GM23338 (cell line): ENCODE data around the gene ZCCHC18. TPM values are rescaled to one million over a fixed set of nuclear protein-coding genes. Genes with fewer than 3 reads are reported as not detected.

ENCODE experiments used
- ATAC-seq: fragments of 200-7000 bp; cut with Tn5 transposase; 3 replicates; pipeline ENCODE4 v1.9.1; 2020
- DNase-seq: peaks from one replicate; pipeline ENCODE4 v3.0.0-alpha.2; 2015; ENCODE audit warnings: low spot score
- H2AFZ ChIP-seq: fragments of 200-600 bp; sonication (generic); 2 replicates; pipeline ENCODE4 v1.8.0; 2016; ENCODE audit warnings: antibody characterized with exemption, mild to moderate bottlenecking, moderate library complexity
- H3F3A ChIP-seq: fragments of 200-600 bp; sonication (generic); replicated peaks from 2 replicates; pipeline ENCODE4 v1.8.0; 2017; ENCODE audit warnings: antibody characterized with exemption, mixed run types, low read depth
- H3K27ac ChIP-seq: fragments of 200-600 bp; sonication (generic); 2 replicates; pipeline ENCODE4 v1.6.1; 2016; ENCODE audit warnings: low read depth
- H3K27me3 ChIP-seq: fragments of 200-600 bp; sonication (generic); 2 replicates; pipeline ENCODE4 v1.8.0; 2016; ENCODE audit warnings: mild to moderate bottlenecking, mixed run types, moderate library complexity; ENCODE audit not compliant: insufficient read depth
- H3K36me3 ChIP-seq: fragments of 200-600 bp; sonication (generic); 2 replicates; pipeline ENCODE4 v1.8.0; 2016; ENCODE audit warnings: mild to moderate bottlenecking; ENCODE audit not compliant: insufficient read depth
- H3K4me1 ChIP-seq: fragments of 200-600 bp; sonication (generic); 2 replicates; pipeline ENCODE4 v1.8.0; 2016; ENCODE audit warnings: mild to moderate bottlenecking, moderate library complexity; ENCODE audit not compliant: insufficient read depth
- H3K4me2 ChIP-seq: fragments of 200-600 bp; sonication (generic); 2 replicates; pipeline ENCODE4 v1.7.1; 2017; ENCODE audit warnings: mixed run types
- H3K4me3 ChIP-seq: fragments of 200-600 bp; sonication (generic); 2 replicates; pipeline ENCODE4 v1.6.1; 2016; ENCODE audit warnings: mixed run types
- H3K79me2 ChIP-seq: fragments of 200-600 bp; sonication (generic); replicated peaks from 2 replicates; pipeline ENCODE4 v1.8.0; 2017; ENCODE audit warnings: mild to moderate bottlenecking; ENCODE audit not compliant: insufficient read depth
- H3K9me2 ChIP-seq: fragments of 200-600 bp; sonication (generic); 2 replicates; pipeline ENCODE4 v1.8.0; 2017; ENCODE audit not compliant: insufficient read depth
- H4K20me1 ChIP-seq: fragments of 200-600 bp; sonication (generic); replicated peaks from 2 replicates; pipeline ENCODE4 v1.8.0; 2017; ENCODE audit warnings: mild to moderate bottlenecking; ENCODE audit not compliant: insufficient read depth
- H3K27ac Mint-ChIP-seq: 2 replicates; pipeline ENCODE4 v1.8.0; 2020; ENCODE audit warnings: inconsistent platforms, mild to moderate bottlenecking, moderate library complexity, mixed read lengths
- H3K27me3 Mint-ChIP-seq: 3 replicates; pipeline ENCODE4 v1.8.0; 2022; ENCODE audit warnings: low read depth, mild to moderate bottlenecking, moderate library complexity, mixed read lengths, inconsistent platforms; ENCODE audit not compliant: insufficient read depth, poor library complexity
- H3K36me3 Mint-ChIP-seq: 3 replicates; pipeline ENCODE4 v1.8.0; 2021; ENCODE audit warnings: low read depth, mild to moderate bottlenecking, inconsistent platforms, moderate library complexity, mixed read lengths
- H3K4me1 Mint-ChIP-seq: 3 replicates; pipeline ENCODE4 v1.8.0; 2020; ENCODE audit warnings: mild to moderate bottlenecking, inconsistent platforms, mixed read lengths
- H3K4me3 Mint-ChIP-seq: 3 replicates; pipeline ENCODE4 v1.8.0; 2021; ENCODE audit warnings: moderate library complexity, mild to moderate bottlenecking, inconsistent platforms, mixed read lengths
- H3K9me3 Mint-ChIP-seq: 3 replicates; pipeline ENCODE4 v1.8.0; 2020; ENCODE audit warnings: moderate library complexity, mild to moderate bottlenecking, inconsistent platforms, mixed read lengths
- CREB1 ChIP-seq: fragments of 250-450 bp; sonication (Bioruptor Pico); IDR thresholded peaks from 2 replicates; pipeline ENCODE4 v1.5.0; 2020; ENCODE audit warnings: low read depth, mild to moderate bottlenecking, moderate library complexity
- CTCF ChIP-seq, 2 experiments: fragments of 200-600 bp in 1 of 2; sonication (generic) in 1 of 2; conservative IDR thresholded peaks; 2 replicates each; pipeline versions ENCODE4 v1.5.1 to v1.6.1; 2016 to 2017; ENCODE audit warnings: antibody characterized with exemption in 2 of 2, low read depth in 2 of 2, mild to moderate bottlenecking in 2 of 2, moderate library complexity in 1 of 2
- ETS1 ChIP-seq: IDR thresholded peaks from 2 replicates; pipeline ENCODE4 v1.6.1; 2016; ENCODE audit warnings: antibody characterized with exemption
- EZH2 ChIP-seq: fragments of 200-600 bp; sonication (generic); IDR thresholded peaks from one replicate; pipeline ENCODE4 v1.8.0; 2017; ENCODE audit warnings: antibody characterized with exemption, mild to moderate bottlenecking, low read depth; ENCODE audit not compliant: unreplicated experiment
- EZH2phosphoT487 ChIP-seq: fragments of 200-600 bp; sonication (generic); IDR thresholded peaks from one replicate; pipeline ENCODE4 v1.8.1; 2018; ENCODE audit warnings: antibody characterized with exemption; ENCODE audit not compliant: unreplicated experiment
- JUNB ChIP-seq: IDR thresholded peaks from one replicate; pipeline ENCODE4 v1.6.1; 2016; ENCODE audit warnings: antibody characterized with exemption; ENCODE audit not compliant: unreplicated experiment
- NANOG ChIP-seq: IDR thresholded peaks from 2 replicates; pipeline ENCODE4 v1.6.1; 2016; ENCODE audit warnings: antibody characterized with exemption, borderline replicate concordance
- POLR2AphosphoS5 ChIP-seq: IDR thresholded peaks from 2 replicates; pipeline ENCODE4 v1.6.1; 2016; ENCODE audit warnings: antibody characterized with exemption, low read depth
- REST ChIP-seq: IDR thresholded peaks from one replicate; pipeline ENCODE4 v1.6.1; 2018; ENCODE audit warnings: antibody characterized with exemption; ENCODE audit not compliant: unreplicated experiment
- STAT1 ChIP-seq: IDR thresholded peaks from one replicate; pipeline ENCODE4 v1.6.1; 2016; ENCODE audit warnings: antibody characterized with exemption; ENCODE audit not compliant: unreplicated experiment
- ZNF114 ChIP-seq: fragments of 250-450 bp; sonication (Bioruptor Pico); IDR thresholded peaks from 2 replicates; pipeline ENCODE4 v1.5.0; 2020; ENCODE audit warnings: mild to moderate bottlenecking, moderate library complexity
- ZNF331 ChIP-seq: fragments of 250-450 bp; sonication (Bioruptor Pico); IDR thresholded peaks from 2 replicates; pipeline ENCODE4 v1.5.0; 2020; ENCODE audit warnings: low read depth, mild to moderate bottlenecking, moderate library complexity
- ZNF462 ChIP-seq: fragments of 250-450 bp; sonication (Bioruptor Pico); IDR thresholded peaks from 2 replicates; pipeline ENCODE4 v1.5.0; 2020; ENCODE audit warnings: mild to moderate bottlenecking, moderate library complexity
- polyA plus RNA-seq: library from polyadenylated mRNA; unstranded; fragments of >200 nt; fragmentation: Nextera tagmentation; extraction: Ambion mirVana; gene quantifications from 2 replicates; pipeline ENCODE4 v1.2.1, GENCODE V29; 2016
- total RNA-seq: library from RNA; depleted of rRNA; stranded (reverse); fragments of >200 nt; shearing (Covaris generic); gene quantifications from 2 replicates; pipeline ENCODE4 v1.2.3, GENCODE V29; 2014

The ZCCHC18 gene
- total and polyA plus RNA-seq, 2 experiments from 2014 or later: 4.4 to 4.9 TPM

- Mint-ChIP-seq H3K27me3 (no peaks in the 10 kb centered on the region), H3K36me3 (no peaks in the 10 kb centered on the region), H3K4me1 (peaks cover 7% of the 10 kb centered on the region; the same call in 2 of the 3 replicates), H3K4me3 (no peak overlapping the region), H3K9me3 (no peaks in the 10 kb centered on the region; the same call in 2 of the 3 replicates), H3K27ac (no peak overlapping the region)
- TF ChIP-seq ZNF114 (CRISPR knock-in tag) (no peak), STAT1 (no peak), CREB1 (no peak), ZNF462 (CRISPR knock-in tag) (no peak), CTCF (conservative IDR thresholded peaks at IDR 0.05; ENCODE audit: low read depth in 2 of 2) (no peak), ZNF331 (CRISPR knock-in tag) (no peak), ETS1 (no peak), NANOG (no peak), EZH2 (no peak), JUNB (no peak), REST (no peak), EZH2phosphoT487 (no peak), POLR2AphosphoS5 (no peak)
- Histone ChIP-seq H3F3A (no peaks in the 10 kb centered on the region), H3K79me2 (no peaks in the 10 kb centered on the region), H3K27me3 (no peaks in the 10 kb centered on the region), H3K27ac (no peak overlapping the region), H3K4me3 (no peak overlapping the region), H3K9me2 (no peaks in the 10 kb centered on the region), H2AFZ (no peak overlapping the region), H3K4me2 (no peak overlapping the region), H3K36me3 (no peaks in the 10 kb centered on the region), H3K4me1 (no peaks in the 10 kb centered on the region), H4K20me1 (no peaks in the 10 kb centered on the region)
- DNase-seq: no peak
- no peak for ATAC-seq
These were observed 10.5 kb downstream of the ZCCHC18 start for GRCh38 chrX:104122829-104123228.
